HG03103 (cell line): Measurements from ENCODE around the gene DLG1.

Experiments
- ATAC-seq: cut with Tn5 transposase; IDR thresholded peaks from one replicate; pipeline ENCODE4 v1.9.1; 2021; ENCODE audit warnings: low read depth; ENCODE audit not compliant: unreplicated experiment

The DLG1 gene

GRCh38 chr3:197023241-197023997 is 275.0 kb downstream of the DLG1 start:
- ATAC-seq = no peak

GRCh38 chr3:197022405-197023231 is 275.8 kb downstream of the DLG1 start:
- no peak for ATAC-seq

GRCh38 chr3:197021729-197022404 is 276.5 kb downstream of the DLG1 start:
- ATAC-seq = no peak

GRCh38 chr3:197021231-197021630 is 277.2 kb downstream of the DLG1 start:
- no peak for ATAC-seq

GRCh38 chr3:197019535-197019934 is 278.9 kb downstream of the DLG1 start:
- no peak for ATAC-seq

- no peak for ATAC-seq
These were observed 279.4 kb downstream of the DLG1 start for GRCh38 chr3:197019021-197019420.

GRCh38 chr3:197017003-197017402 is 281.4 kb downstream of the DLG1 start:
- ATAC-seq = no peak

GRCh38 chr3:197015790-197016736 is 282.3 kb downstream of the DLG1 start:
- ATAC-seq = no peak

- ATAC-seq = no peak
These were observed 283.4 kb downstream of the DLG1 start for GRCh38 chr3:197014942-197015575.

- ATAC-seq = no peak
These were observed 284.4 kb downstream of the DLG1 start for GRCh38 chr3:197014024-197014423.

- ATAC-seq = no peak
These were observed 285.9 kb downstream of the DLG1 start for GRCh38 chr3:197012540-197012883.

GRCh38 chr3:197011780-197012539 is 286.5 kb downstream of the DLG1 start:
- ATAC-seq = no peak

- ATAC-seq = no peak
These were observed 287.7 kb downstream of the DLG1 start for GRCh38 chr3:197010556-197011351.

GRCh38 chr3:197009532-197010019 is 288.8 kb downstream of the DLG1 start:
- ATAC-seq = no peak

- ATAC-seq = no peak
These were observed 289.8 kb downstream of the DLG1 start for GRCh38 chr3:197008436-197009209.

GRCh38 chr3:197007953-197008352 is 290.5 kb downstream of the DLG1 start:
- ATAC-seq = no peak

GRCh38 chr3:197007296-197007940 is 291.0 kb downstream of the DLG1 start:
- ATAC-seq = no peak
